GM23338 (cell line): ENCODE results near the gene FBXO30. TPM values are rescaled to one million over a fixed set of nuclear protein-coding genes. Genes with fewer than 3 reads are reported as not detected.

Experiments used
- ATAC-seq: fragments of 200-7000 bp; cut with Tn5 transposase; 3 replicates; pipeline ENCODE4 v1.9.1; 2020
- DNase-seq: peaks from one replicate; pipeline ENCODE4 v3.0.0-alpha.2; 2015; ENCODE audit warnings: low spot score
- H2AFZ ChIP-seq: fragments of 200-600 bp; sonication (generic); 2 replicates; pipeline ENCODE4 v1.8.0; 2016; ENCODE audit warnings: antibody characterized with exemption, mild to moderate bottlenecking, moderate library complexity
- H3F3A ChIP-seq: fragments of 200-600 bp; sonication (generic); replicated peaks from 2 replicates; pipeline ENCODE4 v1.8.0; 2017; ENCODE audit warnings: antibody characterized with exemption, mixed run types, low read depth
- H3K27ac ChIP-seq: fragments of 200-600 bp; sonication (generic); 2 replicates; pipeline ENCODE4 v1.6.1; 2016; ENCODE audit warnings: low read depth
- H3K27me3 ChIP-seq: fragments of 200-600 bp; sonication (generic); 2 replicates; pipeline ENCODE4 v1.8.0; 2016; ENCODE audit warnings: mild to moderate bottlenecking, mixed run types, moderate library complexity; ENCODE audit not compliant: insufficient read depth
- H3K36me3 ChIP-seq: fragments of 200-600 bp; sonication (generic); 2 replicates; pipeline ENCODE4 v1.8.0; 2016; ENCODE audit warnings: mild to moderate bottlenecking; ENCODE audit not compliant: insufficient read depth
- H3K4me1 ChIP-seq: fragments of 200-600 bp; sonication (generic); 2 replicates; pipeline ENCODE4 v1.8.0; 2016; ENCODE audit warnings: mild to moderate bottlenecking, moderate library complexity; ENCODE audit not compliant: insufficient read depth
- H3K4me2 ChIP-seq: fragments of 200-600 bp; sonication (generic); 2 replicates; pipeline ENCODE4 v1.7.1; 2017; ENCODE audit warnings: mixed run types
- H3K4me3 ChIP-seq: fragments of 200-600 bp; sonication (generic); 2 replicates; pipeline ENCODE4 v1.6.1; 2016; ENCODE audit warnings: mixed run types
- H3K79me2 ChIP-seq: fragments of 200-600 bp; sonication (generic); replicated peaks from 2 replicates; pipeline ENCODE4 v1.8.0; 2017; ENCODE audit warnings: mild to moderate bottlenecking; ENCODE audit not compliant: insufficient read depth
- H3K9me2 ChIP-seq: fragments of 200-600 bp; sonication (generic); 2 replicates; pipeline ENCODE4 v1.8.0; 2017; ENCODE audit not compliant: insufficient read depth
- H4K20me1 ChIP-seq: fragments of 200-600 bp; sonication (generic); replicated peaks from 2 replicates; pipeline ENCODE4 v1.8.0; 2017; ENCODE audit warnings: mild to moderate bottlenecking; ENCODE audit not compliant: insufficient read depth
- H3K27ac Mint-ChIP-seq: 2 replicates; pipeline ENCODE4 v1.8.0; 2020; ENCODE audit warnings: inconsistent platforms, mild to moderate bottlenecking, moderate library complexity, mixed read lengths
- H3K27me3 Mint-ChIP-seq: 3 replicates; pipeline ENCODE4 v1.8.0; 2022; ENCODE audit warnings: low read depth, mild to moderate bottlenecking, moderate library complexity, mixed read lengths, inconsistent platforms; ENCODE audit not compliant: insufficient read depth, poor library complexity
- H3K36me3 Mint-ChIP-seq: 3 replicates; pipeline ENCODE4 v1.8.0; 2021; ENCODE audit warnings: low read depth, mild to moderate bottlenecking, inconsistent platforms, moderate library complexity, mixed read lengths
- H3K4me1 Mint-ChIP-seq: 3 replicates; pipeline ENCODE4 v1.8.0; 2020; ENCODE audit warnings: mild to moderate bottlenecking, inconsistent platforms, mixed read lengths
- H3K4me3 Mint-ChIP-seq: 3 replicates; pipeline ENCODE4 v1.8.0; 2021; ENCODE audit warnings: moderate library complexity, mild to moderate bottlenecking, inconsistent platforms, mixed read lengths
- H3K9me3 Mint-ChIP-seq: 3 replicates; pipeline ENCODE4 v1.8.0; 2020; ENCODE audit warnings: moderate library complexity, mild to moderate bottlenecking, inconsistent platforms, mixed read lengths
- CREB1 ChIP-seq: fragments of 250-450 bp; sonication (Bioruptor Pico); IDR thresholded peaks from 2 replicates; pipeline ENCODE4 v1.5.0; 2020; ENCODE audit warnings: low read depth, mild to moderate bottlenecking, moderate library complexity
- CTCF ChIP-seq, 2 experiments: fragments of 200-600 bp in 1 of 2; sonication (generic) in 1 of 2; conservative IDR thresholded peaks; 2 replicates each; pipeline versions ENCODE4 v1.5.1 to v1.6.1; 2016 to 2017; ENCODE audit warnings: antibody characterized with exemption in 2 of 2, low read depth in 2 of 2, mild to moderate bottlenecking in 2 of 2, moderate library complexity in 1 of 2
- EZH2 ChIP-seq: fragments of 200-600 bp; sonication (generic); IDR thresholded peaks from one replicate; pipeline ENCODE4 v1.8.0; 2017; ENCODE audit warnings: antibody characterized with exemption, mild to moderate bottlenecking, low read depth; ENCODE audit not compliant: unreplicated experiment
- EZH2phosphoT487 ChIP-seq: fragments of 200-600 bp; sonication (generic); IDR thresholded peaks from one replicate; pipeline ENCODE4 v1.8.1; 2018; ENCODE audit warnings: antibody characterized with exemption; ENCODE audit not compliant: unreplicated experiment
- JUNB ChIP-seq: IDR thresholded peaks from one replicate; pipeline ENCODE4 v1.6.1; 2016; ENCODE audit warnings: antibody characterized with exemption; ENCODE audit not compliant: unreplicated experiment
- NANOG ChIP-seq: IDR thresholded peaks from 2 replicates; pipeline ENCODE4 v1.6.1; 2016; ENCODE audit warnings: antibody characterized with exemption, borderline replicate concordance
- POLR2AphosphoS5 ChIP-seq: IDR thresholded peaks from 2 replicates; pipeline ENCODE4 v1.6.1; 2016; ENCODE audit warnings: antibody characterized with exemption, low read depth
- STAT1 ChIP-seq: IDR thresholded peaks from one replicate; pipeline ENCODE4 v1.6.1; 2016; ENCODE audit warnings: antibody characterized with exemption; ENCODE audit not compliant: unreplicated experiment
- ZNF331 ChIP-seq: fragments of 250-450 bp; sonication (Bioruptor Pico); IDR thresholded peaks from 2 replicates; pipeline ENCODE4 v1.5.0; 2020; ENCODE audit warnings: low read depth, mild to moderate bottlenecking, moderate library complexity
- polyA plus RNA-seq: library from polyadenylated mRNA; unstranded; fragments of >200 nt; fragmentation: Nextera tagmentation; extraction: Ambion mirVana; gene quantifications from 2 replicates; pipeline ENCODE4 v1.2.1, GENCODE V29; 2016
- total RNA-seq: library from RNA; depleted of rRNA; stranded (reverse); fragments of >200 nt; shearing (Covaris generic); gene quantifications from 2 replicates; pipeline ENCODE4 v1.2.3, GENCODE V29; 2014
- TF ChIP-seq, protein P1 (sequence below): IDR thresholded peaks from 2 replicates; pipeline ENCODE4 v1.6.1; 2016; ENCODE audit warnings: antibody characterized with exemption
- TF ChIP-seq, protein P2 (sequence below): fragments of 250-450 bp; sonication (Bioruptor Pico); IDR thresholded peaks from 2 replicates; pipeline ENCODE4 v1.5.0; 2020; ENCODE audit warnings: mild to moderate bottlenecking, moderate library complexity

The FBXO30 gene
- total and polyA plus RNA-seq, 2 experiments from 2014 or later = 6.5 to 21.3 TPM

GRCh38 chr6:145758113-145758512 lies 56.5 kb downstream of the FBXO30 start (continued):
- TF ChIP-seq, protein P1, sequence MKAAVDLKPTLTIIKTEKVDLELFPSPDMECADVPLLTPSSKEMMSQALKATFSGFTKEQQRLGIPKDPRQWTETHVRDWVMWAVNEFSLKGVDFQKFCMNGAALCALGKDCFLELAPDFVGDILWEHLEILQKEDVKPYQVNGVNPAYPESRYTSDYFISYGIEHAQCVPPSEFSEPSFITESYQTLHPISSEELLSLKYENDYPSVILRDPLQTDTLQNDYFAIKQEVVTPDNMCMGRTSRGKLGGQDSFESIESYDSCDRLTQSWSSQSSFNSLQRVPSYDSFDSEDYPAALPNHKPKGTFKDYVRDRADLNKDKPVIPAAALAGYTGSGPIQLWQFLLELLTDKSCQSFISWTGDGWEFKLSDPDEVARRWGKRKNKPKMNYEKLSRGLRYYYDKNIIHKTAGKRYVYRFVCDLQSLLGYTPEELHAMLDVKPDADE = no peak
- TF ChIP-seq JUNB = no peak
- no peak for TF ChIP-seq CREB1 (CRISPR knock-in tag)
- TF ChIP-seq CTCF (conservative IDR thresholded peaks at IDR 0.05; ENCODE audit: low read depth in 2 of 2) = no peak

- no peak for DNase-seq
- ATAC-seq = no peak
- no peaks in the 10 kb centered on the region for H3K9me3 Mint-ChIP-seq
- TF ChIP-seq EZH2phosphoT487 (no peak), CTCF (conservative IDR thresholded peaks at IDR 0.05; ENCODE audit: low read depth in 2 of 2) (no peak), CREB1 (CRISPR knock-in tag) (no peak), STAT1 (no peak), EZH2 (no peak), POLR2AphosphoS5 (no peak), ZNF331 (CRISPR knock-in tag) (no peak), JUNB (no peak), NANOG (no peak)
- TF ChIP-seq, protein P2, sequence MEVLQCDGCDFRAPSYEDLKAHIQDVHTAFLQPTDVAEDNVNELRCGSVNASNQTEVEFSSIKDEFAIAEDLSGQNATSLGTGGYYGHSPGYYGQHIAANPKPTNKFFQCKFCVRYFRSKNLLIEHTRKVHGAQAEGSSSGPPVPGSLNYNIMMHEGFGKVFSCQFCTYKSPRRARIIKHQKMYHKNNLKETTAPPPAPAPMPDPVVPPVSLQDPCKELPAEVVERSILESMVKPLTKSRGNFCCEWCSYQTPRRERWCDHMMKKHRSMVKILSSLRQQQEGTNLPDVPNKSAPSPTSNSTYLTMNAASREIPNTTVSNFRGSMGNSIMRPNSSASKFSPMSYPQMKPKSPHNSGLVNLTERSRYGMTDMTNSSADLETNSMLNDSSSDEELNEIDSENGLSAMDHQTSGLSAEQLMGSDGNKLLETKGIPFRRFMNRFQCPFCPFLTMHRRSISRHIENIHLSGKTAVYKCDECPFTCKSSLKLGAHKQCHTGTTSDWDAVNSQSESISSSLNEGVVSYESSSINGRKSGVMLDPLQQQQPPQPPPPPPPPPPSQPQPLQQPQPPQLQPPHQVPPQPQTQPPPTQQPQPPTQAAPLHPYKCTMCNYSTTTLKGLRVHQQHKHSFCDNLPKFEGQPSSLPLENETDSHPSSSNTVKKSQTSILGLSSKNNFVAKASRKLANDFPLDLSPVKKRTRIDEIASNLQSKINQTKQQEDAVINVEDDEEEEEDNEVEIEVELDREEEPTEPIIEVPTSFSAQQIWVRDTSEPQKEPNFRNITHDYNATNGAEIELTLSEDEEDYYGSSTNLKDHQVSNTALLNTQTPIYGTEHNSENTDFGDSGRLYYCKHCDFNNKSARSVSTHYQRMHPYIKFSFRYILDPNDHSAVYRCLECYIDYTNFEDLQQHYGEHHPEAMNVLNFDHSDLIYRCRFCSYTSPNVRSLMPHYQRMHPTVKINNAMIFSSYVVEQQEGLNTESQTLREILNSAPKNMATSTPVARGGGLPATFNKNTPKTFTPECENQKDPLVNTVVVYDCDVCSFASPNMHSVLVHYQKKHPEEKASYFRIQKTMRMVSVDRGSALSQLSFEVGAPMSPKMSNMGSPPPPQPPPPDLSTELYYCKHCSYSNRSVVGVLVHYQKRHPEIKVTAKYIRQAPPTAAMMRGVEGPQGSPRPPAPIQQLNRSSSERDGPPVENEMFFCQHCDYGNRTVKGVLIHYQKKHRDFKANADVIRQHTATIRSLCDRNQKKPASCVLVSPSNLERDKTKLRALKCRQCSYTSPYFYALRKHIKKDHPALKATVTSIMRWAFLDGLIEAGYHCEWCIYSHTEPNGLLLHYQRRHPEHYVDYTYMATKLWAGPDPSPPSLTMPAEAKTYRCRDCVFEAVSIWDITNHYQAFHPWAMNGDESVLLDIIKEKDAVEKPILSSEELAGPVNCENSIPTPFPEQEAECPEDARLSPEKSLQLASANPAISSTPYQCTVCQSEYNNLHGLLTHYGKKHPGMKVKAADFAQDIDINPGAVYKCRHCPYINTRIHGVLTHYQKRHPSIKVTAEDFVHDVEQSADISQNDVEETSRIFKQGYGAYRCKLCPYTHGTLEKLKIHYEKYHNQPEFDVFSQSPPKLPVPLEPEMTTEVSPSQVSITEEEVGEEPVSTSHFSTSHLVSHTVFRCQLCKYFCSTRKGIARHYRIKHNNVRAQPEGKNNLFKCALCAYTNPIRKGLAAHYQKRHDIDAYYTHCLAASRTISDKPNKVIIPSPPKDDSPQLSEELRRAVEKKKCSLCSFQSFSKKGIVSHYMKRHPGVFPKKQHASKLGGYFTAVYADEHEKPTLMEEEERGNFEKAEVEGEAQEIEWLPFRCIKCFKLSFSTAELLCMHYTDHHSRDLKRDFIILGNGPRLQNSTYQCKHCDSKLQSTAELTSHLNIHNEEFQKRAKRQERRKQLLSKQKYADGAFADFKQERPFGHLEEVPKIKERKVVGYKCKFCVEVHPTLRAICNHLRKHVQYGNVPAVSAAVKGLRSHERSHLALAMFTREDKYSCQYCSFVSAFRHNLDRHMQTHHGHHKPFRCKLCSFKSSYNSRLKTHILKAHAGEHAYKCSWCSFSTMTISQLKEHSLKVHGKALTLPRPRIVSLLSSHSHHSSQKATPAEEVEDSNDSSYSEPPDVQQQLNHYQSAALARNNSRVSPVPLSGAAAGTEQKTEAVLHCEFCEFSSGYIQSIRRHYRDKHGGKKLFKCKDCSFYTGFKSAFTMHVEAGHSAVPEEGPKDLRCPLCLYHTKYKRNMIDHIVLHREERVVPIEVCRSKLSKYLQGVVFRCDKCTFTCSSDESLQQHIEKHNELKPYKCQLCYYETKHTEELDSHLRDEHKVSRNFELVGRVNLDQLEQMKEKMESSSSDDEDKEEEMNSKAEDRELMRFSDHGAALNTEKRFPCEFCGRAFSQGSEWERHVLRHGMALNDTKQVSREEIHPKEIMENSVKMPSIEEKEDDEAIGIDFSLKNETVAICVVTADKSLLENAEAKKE (CRISPR knock-in tag) = no peak
- TF ChIP-seq, protein P1 = no peak
These were observed 58.4 kb downstream of the FBXO30 start for GRCh38 chr6:145756170-145756662.

More at GRCh38 chr6:145756170-145756662, 58.4 kb downstream of the FBXO30 start:
- Mint-ChIP-seq H3K4me3 (no peak overlapping the region), H3K36me3 (no peaks in the 10 kb centered on the region), H3K27me3 (no peaks in the 10 kb centered on the region), H3K4me1 (no peaks in the 10 kb centered on the region), H3K27ac (no peak overlapping the region)
- Histone ChIP-seq H3K27ac (no peak overlapping the region), H2AFZ (no peak overlapping the region), H3K4me2 (no peak overlapping the region), H3K4me3 (no peak overlapping the region), H3K36me3 (no peaks in the 10 kb centered on the region), H3K79me2 (no peaks in the 10 kb centered on the region), H3K4me1 (no peaks in the 10 kb centered on the region), H4K20me1 (no peaks in the 10 kb centered on the region), H3K27me3 (no peaks in the 10 kb centered on the region), H3K9me2 (peaks cover 3% of the 10 kb centered on the region; the same call in 1 of the 2 replicates), H3F3A (no peaks in the 10 kb centered on the region)
